Endothelial cell of umbilical vein (primary cell): ENCODE data around the gene DNAJC11. TPM values are rescaled to one million over a fixed set of nuclear protein-coding genes. Genes with fewer than 3 reads are reported as not detected.

Source experiments
- BruUV-seq: library from RNA; stranded (reverse); fragments of 400-500 nt; replicated peaks from 2 replicates; lab custom pipeline; 2021; lab: Mats Ljungman, UMichigan
- CTCF ChIA-PET: fragments of 300-600, 350-600 bp; sonication (Branson Sonifier 250); formaldehyde crosslinking; loops from one replicate; lab custom pipeline; 2021; ENCODE audit warnings: antibody characterized with exemption, inconsistent platforms; lab: Charles Lee
- POLR2A ChIA-PET: fragments of 300-600, 350-600 bp; sonication (Branson Sonifier 250); formaldehyde crosslinking; loops from one replicate; lab custom pipeline; 2021; ENCODE audit warnings: antibody characterized with exemption, inconsistent platforms; lab: Charles Lee
- DNase-seq: peaks from one replicate; pipeline ENCODE4 v3.0.0-alpha.2; 2011; ENCODE audit warnings: low read depth, low spot score
- FAIRE-seq: peaks from 2 replicates; lab custom pipeline; 2011; peaks lifted over from hg19 to GRCh38; lab: Jason Lieb, UNC
- H2AFZ ChIP-seq: 2 replicates; pipeline ENCODE4 v1.6.0; 2012; ENCODE audit warnings: low read depth, low read length, control low read depth, inconsistent platforms
- H3K27ac ChIP-seq: 2 replicates; pipeline ENCODE4 v1.5.1; 2011; ENCODE audit warnings: low read depth, mild to moderate bottlenecking, control low read depth, low read length, moderate library complexity; ENCODE audit not compliant: insufficient read depth
- H3K27me3 ChIP-seq, 2 experiments: 2 replicates each; pipeline versions ENCODE4 v1.6.0 to v1.6.1; 2011; ENCODE audit warnings: low read length in 2 of 2, mixed read lengths in 1 of 2; ENCODE audit not compliant: control insufficient read depth in 2 of 2, insufficient read depth in 2 of 2
- H3K36me3 ChIP-seq, 2 experiments: 2 replicates in 1 of 2; 3 replicates in 1 of 2; pipeline ENCODE4 v1.5.1; 2011; ENCODE audit warnings: low read length in 2 of 2, mild to moderate bottlenecking in 1 of 2, moderate library complexity in 1 of 2; ENCODE audit not compliant: control insufficient read depth in 2 of 2, insufficient read depth in 2 of 2; ENCODE audit errors: extremely low read depth in 1 of 2
- H3K4me1 ChIP-seq: 3 replicates; pipeline ENCODE4 v1.5.1; 2011; ENCODE audit warnings: mild to moderate bottlenecking, low read length; ENCODE audit not compliant: control insufficient read depth, insufficient read depth; ENCODE audit errors: extremely low read depth
- H3K4me2 ChIP-seq: 2 replicates; pipeline ENCODE4 v1.6.1; 2011; ENCODE audit warnings: low read length, control low read depth, mixed read lengths; ENCODE audit not compliant: insufficient read depth
- H3K4me3 ChIP-seq, 3 experiments: fragments of 200-600 bp in 1 of 3; sonication (generic), shearing (Covaris generic) in 1 of 3; replicated peaks in 1 of 3; 2 replicates each; pipeline ENCODE4 v1.5.1; 2011 to 2016; ENCODE audit warnings: control low read depth in 3 of 3, low read length in 3 of 3, mild to moderate bottlenecking in 2 of 3, inconsistent platforms in 1 of 3, low read depth in 1 of 3, moderate library complexity in 1 of 3; ENCODE audit not compliant: insufficient read depth in 1 of 3
- H3K79me2 ChIP-seq: 2 replicates; pipeline ENCODE4 v1.6.0; 2012; ENCODE audit warnings: low read length, inconsistent platforms; ENCODE audit not compliant: control insufficient read depth, insufficient read depth
- H3K9ac ChIP-seq: replicated peaks from 2 replicates; pipeline ENCODE3; 2011; ENCODE audit warnings: low read length, control low read depth; ENCODE audit not compliant: insufficient read depth; ENCODE audit errors: extremely low read depth
- H3K9me1 ChIP-seq: replicated peaks from 3 replicates; pipeline ENCODE4 v1.6.0; 2011; ENCODE audit warnings: mild to moderate bottlenecking, low read length; ENCODE audit not compliant: control insufficient read depth, insufficient read depth; ENCODE audit errors: extremely low read depth
- H3K9me3 ChIP-seq: replicated peaks from 2 replicates; pipeline ENCODE4 v1.5.1; 2012; ENCODE audit warnings: low read length, inconsistent platforms; ENCODE audit not compliant: control insufficient read depth, insufficient read depth
- H4K20me1 ChIP-seq: replicated peaks from 2 replicates; pipeline ENCODE3; 2011; ENCODE audit warnings: mild to moderate bottlenecking, low read length; ENCODE audit not compliant: control insufficient read depth, insufficient read depth; ENCODE audit errors: extremely low read depth
- CTCF ChIP-seq, 2 donors: IDR thresholded peaks; 1 replicate in 1 of 2; 2 replicates in 1 of 2; pipeline ENCODE4 v1.5.1; 2011; ENCODE audit warnings: low read length in 2 of 2, mild to moderate bottlenecking in 2 of 2, moderate library complexity in 2 of 2, control low read depth in 1 of 2, inconsistent platforms in 1 of 2, low read depth in 1 of 2; ENCODE audit not compliant: insufficient read depth in 1 of 2; ENCODE audit errors: extremely low read depth in 1 of 2
- EZH2 ChIP-seq: IDR thresholded peaks from 2 replicates; pipeline ENCODE4 v1.6.1; 2012; ENCODE audit warnings: borderline replicate concordance, low read depth, mild to moderate bottlenecking, moderate library complexity, low read length, inconsistent platforms; ENCODE audit not compliant: severe bottlenecking
- FOS ChIP-seq: IDR thresholded peaks from 2 replicates; pipeline ENCODE4 v1.6.1; 2011; ENCODE audit warnings: mild to moderate bottlenecking, low read length, moderate library complexity, borderline replicate concordance; ENCODE audit not compliant: insufficient read depth
- GATA2 ChIP-seq: IDR thresholded peaks from 2 replicates; pipeline ENCODE4 v1.7.0; 2011; ENCODE audit warnings: low read depth, mild to moderate bottlenecking, moderate library complexity, mixed read lengths, low read length; ENCODE audit not compliant: insufficient read length, insufficient read depth
- JUN ChIP-seq: IDR thresholded peaks from 2 replicates; pipeline ENCODE4 v1.6.1; 2011; ENCODE audit warnings: borderline replicate concordance, low read depth; ENCODE audit not compliant: insufficient read length, insufficient read depth
- MAX ChIP-seq: IDR thresholded peaks from 2 replicates; pipeline ENCODE4 v1.6.1; 2011; ENCODE audit not compliant: insufficient read depth, insufficient read length
- MYC ChIP-seq: IDR thresholded peaks from one replicate; pipeline ENCODE4 v1.6.1; 2011; ENCODE audit warnings: mild to moderate bottlenecking, low read depth, low read length
- POLR2A ChIP-seq: IDR thresholded peaks from 2 replicates; pipeline ENCODE4 v1.6.1; 2012; ENCODE audit warnings: low read depth, mild to moderate bottlenecking, control low read depth, low read length
- POLR2AphosphoS5 ChIP-seq: IDR thresholded peaks from 2 replicates; pipeline ENCODE4 v1.6.1; 2012; ENCODE audit warnings: low read depth, mild to moderate bottlenecking, control low read depth, low read length, moderate library complexity; ENCODE audit not compliant: insufficient read depth
- dilution Hi-C: fragments of 300-500 bp; cut with MboI; formaldehyde crosslinking; loops from one replicate; pipeline ENCODE4 v1.15.0; 2019; ENCODE audit warnings: low sequenced_read_pairs; ENCODE audit not compliant: extremely low pct_ligation_motif_present
- intact Hi-C: fragments of 100-400 bp; cut with micrococcal nuclease; formaldehyde crosslinking; loops from one replicate; pipeline ENCODE4 v1.10.0; 2022
- polyA plus RNA-seq, 4 experiments: library from polyadenylated mRNA; depleted of rRNA in 3 of 4; stranded (reverse) in 3 of 4; unstranded in 1 of 4; fragments of >200 nt; gene quantifications; 2 replicates each; pipeline versions ENCODE4 v1.2.1 to v1.2.3, GENCODE V29; 2011 to 2012; ENCODE audit warnings: missing spikeins in 1 of 4
- total RNA-seq: library from RNA; stranded (reverse); gene quantifications from 2 replicates; pipeline ENCODE4 v1.2.3, GENCODE V29; 2021

DNAJC11 gene
- total and polyA plus RNA-seq, 2 donors (not counting 3 experiments of a cell fraction or from before 2014, with no cell fraction given): 31.1 to 64.3 TPM

DNA sequence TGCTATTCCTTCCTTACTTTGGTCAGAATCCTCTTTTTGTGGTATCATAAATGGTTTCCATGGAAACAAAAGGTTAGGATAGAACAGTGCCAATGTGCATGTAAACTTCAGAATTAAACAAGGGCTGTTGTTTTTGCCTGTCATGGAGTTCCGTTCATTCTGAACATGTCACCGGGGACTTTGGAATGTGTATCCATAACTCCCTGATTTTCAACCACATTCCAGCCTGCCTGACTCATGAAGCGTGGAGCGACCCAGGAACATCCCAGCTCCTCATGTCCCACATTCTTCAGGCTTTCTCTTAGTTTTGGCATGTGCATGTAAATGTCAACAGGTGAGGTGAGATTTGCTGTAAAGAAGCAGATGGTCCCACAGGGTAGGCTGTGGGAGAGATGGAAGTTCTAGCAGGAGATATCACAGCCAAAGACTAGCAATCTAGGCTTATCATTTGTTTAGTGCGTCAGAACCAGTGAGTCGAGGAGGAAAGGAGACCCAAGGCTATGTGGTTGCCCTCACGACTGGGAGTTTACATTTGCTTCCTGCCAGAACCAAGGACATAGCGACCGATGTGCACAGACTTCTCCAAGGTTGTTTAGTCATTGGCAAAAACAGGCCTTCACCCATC, 23.0 kb upstream of the DNAJC11 start:
- Histone ChIP-seq H3K9me1 (no peaks in the 10 kb centered on the region), H3K4me3 (no peak overlapping the region), H2AFZ (no peak overlapping the region), H3K79me2 (no peaks in the 10 kb centered on the region), H3K27ac (peak overlapping the region; percentile 37), H3K9me3 (no peaks in the 10 kb centered on the region), H4K20me1 (no peaks in the 10 kb centered on the region), H3K27me3 (no peaks in the 10 kb centered on the region), H3K9ac (no peak overlapping the region), H3K36me3 (no peaks in the 10 kb centered on the region), H3K4me1 (no peaks in the 10 kb centered on the region), H3K4me2 (peak overlapping the region; percentile 13)
- intact Hi-C loops (no loop called here), dilution Hi-C loops (no loop called here)
- no TSS peak for BruUV-seq
- DNase-seq (no peak), FAIRE-seq (no peak)
- ChIA-PET CTCF (interaction anchor here (1.3 to 4.0 kb wide), 2 partner anchors 23 to 346 kb away, joined by 4 to 32 read pairs; partner anchors contain the start of gene DNAJC11), POLR2A (no interaction called here)
- TF ChIP-seq FOS: no peak
- no peak for TF ChIP-seq MYC
- no peak for TF ChIP-seq EZH2
- no peak for TF ChIP-seq MAX
- TF ChIP-seq JUN: peak; percentile 15

GRCh38 chr1:6723621-6724428, 22.2 kb upstream of the DNAJC11 start:
- no TSS peak for BruUV-seq
- Histone ChIP-seq H3K79me2 (no peaks in the 10 kb centered on the region), H2AFZ (no peak overlapping the region), H3K36me3 (no peaks in the 10 kb centered on the region), H3K4me1 (no peaks in the 10 kb centered on the region), H3K9me3 (no peaks in the 10 kb centered on the region), H3K9me1 (no peaks in the 10 kb centered on the region), H3K4me3 (no peak overlapping the region), H4K20me1 (no peaks in the 10 kb centered on the region), H3K9ac (no peak overlapping the region), H3K4me2 (no peak overlapping the region), H3K27ac (peak overlapping the region; percentile 31), H3K27me3 (no peaks in the 10 kb centered on the region)
- FAIRE-seq (no peak), DNase-seq (no peak)
- ChIA-PET POLR2A (no interaction called here), CTCF (interaction anchor here (1.3 to 4.0 kb wide), 3 partner anchors 22 to 347 kb away, joined by 3 to 32 read pairs (median 4); partner anchors contain the start of gene DNAJC11)
- intact Hi-C loops: no loop called here
- TF ChIP-seq JUN: no peak
- TF ChIP-seq MYC: no peak
- no peak for TF ChIP-seq GATA2
- TF ChIP-seq FOS: no peak
- no peak for TF ChIP-seq POLR2A
- no peak for TF ChIP-seq EZH2
- no peak for TF ChIP-seq POLR2AphosphoS5
- no peak for TF ChIP-seq MAX
- TF ChIP-seq CTCF (IDR thresholded peaks at IDR 0.05; ENCODE audit: extremely low read depth in 1 of 2, insufficient read depth in 1 of 2, low read depth in 1 of 2, low read length in 2 of 2): no peak
- dilution Hi-C loops: no loop called here
